Activated T-helper 17 cell treated with anti-CD3 and anti-CD28 coated beads, Interleukin-2, amount 50 U/mL, for 72 hours (primary cell): ENCODE data around the gene SPEF2. TPM values are rescaled to one million over a fixed set of nuclear protein-coding genes. Genes with fewer than 3 reads are reported as not detected.
A peak's percentile ranks its signal among the peaks of the same experiment; 100 is the strongest.

ENCODE experiments used
- ATAC-seq: fragments of 150-1000 bp; cut with Tn5 transposase; replicated peaks from 2 replicates; pipeline ENCODE4 v1.10.0; 2021; ENCODE audit warnings: mild to moderate bottlenecking, moderate library complexity
- H3K27ac Mint-ChIP-seq: one replicate; pipeline ENCODE4 v1.8.0; 2022; ENCODE audit warnings: mixed read lengths
- H3K27me3 Mint-ChIP-seq: one replicate; pipeline ENCODE4 v1.8.0; 2022; ENCODE audit warnings: mixed read lengths
- H3K36me3 Mint-ChIP-seq: one replicate; pipeline ENCODE4 v1.8.0; 2022; ENCODE audit warnings: low read depth, mild to moderate bottlenecking, mixed read lengths
- H3K4me1 Mint-ChIP-seq: one replicate; pipeline ENCODE4 v1.8.0; 2022; ENCODE audit warnings: mixed read lengths
- H3K4me3 Mint-ChIP-seq: one replicate; pipeline ENCODE4 v1.8.0; 2022; ENCODE audit warnings: mild to moderate bottlenecking, mixed read lengths
- H3K9me3 Mint-ChIP-seq: one replicate; pipeline ENCODE4 v1.8.0; 2022; ENCODE audit warnings: mixed read lengths
- total RNA-seq, 2 donors: library from RNA; stranded (reverse); gene quantifications; one replicate each; pipeline ENCODE4 v1.2.3, GENCODE V29; 2022

The SPEF2 gene
- total RNA-seq, 2 donors from 2014 or later = 6.7 to 9.3 TPM

DNA sequence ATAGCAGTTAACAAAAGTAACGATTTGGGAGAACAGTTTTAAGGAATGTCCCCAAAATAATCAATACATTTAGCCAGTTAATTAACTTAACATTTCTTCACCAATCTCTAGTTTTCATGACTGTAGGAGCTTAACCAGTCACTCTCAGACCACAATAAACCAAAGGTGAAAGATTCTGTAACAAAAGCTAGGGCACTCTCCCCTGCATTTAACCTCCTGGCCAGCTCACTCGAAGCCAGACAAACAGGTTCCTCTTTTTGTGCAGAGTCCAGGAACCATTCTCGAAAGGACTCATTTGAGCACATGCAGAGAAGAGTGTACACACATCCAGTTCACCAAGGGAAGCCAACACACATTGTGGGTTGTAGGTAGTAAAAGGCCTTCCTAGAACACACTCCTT is 245.5 kb downstream of the SPEF2 start:
- peak; percentile 72 for ATAC-seq
- Mint-ChIP-seq H3K4me1 (peaks cover 58% of the 10 kb centered on the region), H3K27me3 (no peaks in the 10 kb centered on the region), H3K4me3 (peak overlapping the region; percentile 87), H3K9me3 (no peaks in the 10 kb centered on the region), H3K36me3 (peaks cover 100% of the 10 kb centered on the region), H3K27ac (peak overlapping the region; percentile 78)

Other genes starting within 250 kb of the SPEF2 start
- gene IL7R, start 239.0 kb downstream of the SPEF2 start, total RNA-seq = 100 to 1,000 TPM; 162 to 203 TPM